Endothelial cell of umbilical vein (primary cell): ENCODE results near the gene SYNDIG1. TPM values are rescaled to one million over a fixed set of nuclear protein-coding genes. Genes with fewer than 3 reads are reported as not detected.

Experiments
- BruUV-seq: library from RNA; stranded (reverse); fragments of 400-500 nt; replicated peaks from 2 replicates; lab custom pipeline; 2021; lab: Mats Ljungman, UMichigan
- CTCF ChIA-PET: fragments of 300-600, 350-600 bp; sonication (Branson Sonifier 250); formaldehyde crosslinking; loops from one replicate; lab custom pipeline; 2021; ENCODE audit warnings: antibody characterized with exemption, inconsistent platforms; lab: Charles Lee
- POLR2A ChIA-PET: fragments of 300-600, 350-600 bp; sonication (Branson Sonifier 250); formaldehyde crosslinking; loops from one replicate; lab custom pipeline; 2021; ENCODE audit warnings: antibody characterized with exemption, inconsistent platforms; lab: Charles Lee
- DNase-seq: peaks from one replicate; pipeline ENCODE4 v3.0.0-alpha.2; 2011; ENCODE audit warnings: low read depth, low spot score
- FAIRE-seq: peaks from 2 replicates; lab custom pipeline; 2011; peaks lifted over from hg19 to GRCh38; lab: Jason Lieb, UNC
- H2AFZ ChIP-seq: 2 replicates; pipeline ENCODE4 v1.6.0; 2012; ENCODE audit warnings: low read depth, low read length, control low read depth, inconsistent platforms
- H3K27ac ChIP-seq: 2 replicates; pipeline ENCODE4 v1.5.1; 2011; ENCODE audit warnings: low read depth, mild to moderate bottlenecking, control low read depth, low read length, moderate library complexity; ENCODE audit not compliant: insufficient read depth
- H3K27me3 ChIP-seq, 2 experiments: 2 replicates each; pipeline versions ENCODE4 v1.6.0 to v1.6.1; 2011; ENCODE audit warnings: low read length in 2 of 2, mixed read lengths in 1 of 2; ENCODE audit not compliant: control insufficient read depth in 2 of 2, insufficient read depth in 2 of 2
- H3K36me3 ChIP-seq, 2 experiments: 2 replicates in 1 of 2; 3 replicates in 1 of 2; pipeline ENCODE4 v1.5.1; 2011; ENCODE audit warnings: low read length in 2 of 2, mild to moderate bottlenecking in 1 of 2, moderate library complexity in 1 of 2; ENCODE audit not compliant: control insufficient read depth in 2 of 2, insufficient read depth in 2 of 2; ENCODE audit errors: extremely low read depth in 1 of 2
- H3K4me1 ChIP-seq: 3 replicates; pipeline ENCODE4 v1.5.1; 2011; ENCODE audit warnings: mild to moderate bottlenecking, low read length; ENCODE audit not compliant: control insufficient read depth, insufficient read depth; ENCODE audit errors: extremely low read depth
- H3K4me2 ChIP-seq: 2 replicates; pipeline ENCODE4 v1.6.1; 2011; ENCODE audit warnings: low read length, control low read depth, mixed read lengths; ENCODE audit not compliant: insufficient read depth
- H3K4me3 ChIP-seq, 3 experiments: fragments of 200-600 bp in 1 of 3; sonication (generic), shearing (Covaris generic) in 1 of 3; replicated peaks in 1 of 3; 2 replicates each; pipeline ENCODE4 v1.5.1; 2011 to 2016; ENCODE audit warnings: control low read depth in 3 of 3, low read length in 3 of 3, mild to moderate bottlenecking in 2 of 3, inconsistent platforms in 1 of 3, low read depth in 1 of 3, moderate library complexity in 1 of 3; ENCODE audit not compliant: insufficient read depth in 1 of 3
- H3K79me2 ChIP-seq: 2 replicates; pipeline ENCODE4 v1.6.0; 2012; ENCODE audit warnings: low read length, inconsistent platforms; ENCODE audit not compliant: control insufficient read depth, insufficient read depth
- H3K9ac ChIP-seq: replicated peaks from 2 replicates; pipeline ENCODE3; 2011; ENCODE audit warnings: low read length, control low read depth; ENCODE audit not compliant: insufficient read depth; ENCODE audit errors: extremely low read depth
- H3K9me1 ChIP-seq: replicated peaks from 3 replicates; pipeline ENCODE4 v1.6.0; 2011; ENCODE audit warnings: mild to moderate bottlenecking, low read length; ENCODE audit not compliant: control insufficient read depth, insufficient read depth; ENCODE audit errors: extremely low read depth
- H3K9me3 ChIP-seq: replicated peaks from 2 replicates; pipeline ENCODE4 v1.5.1; 2012; ENCODE audit warnings: low read length, inconsistent platforms; ENCODE audit not compliant: control insufficient read depth, insufficient read depth
- H4K20me1 ChIP-seq: replicated peaks from 2 replicates; pipeline ENCODE3; 2011; ENCODE audit warnings: mild to moderate bottlenecking, low read length; ENCODE audit not compliant: control insufficient read depth, insufficient read depth; ENCODE audit errors: extremely low read depth
- CTCF ChIP-seq, 2 donors: IDR thresholded peaks; 1 replicate in 1 of 2; 2 replicates in 1 of 2; pipeline ENCODE4 v1.5.1; 2011; ENCODE audit warnings: low read length in 2 of 2, mild to moderate bottlenecking in 2 of 2, moderate library complexity in 2 of 2, control low read depth in 1 of 2, inconsistent platforms in 1 of 2, low read depth in 1 of 2; ENCODE audit not compliant: insufficient read depth in 1 of 2; ENCODE audit errors: extremely low read depth in 1 of 2
- EZH2 ChIP-seq: IDR thresholded peaks from 2 replicates; pipeline ENCODE4 v1.6.1; 2012; ENCODE audit warnings: borderline replicate concordance, low read depth, mild to moderate bottlenecking, moderate library complexity, low read length, inconsistent platforms; ENCODE audit not compliant: severe bottlenecking
- FOS ChIP-seq: IDR thresholded peaks from 2 replicates; pipeline ENCODE4 v1.6.1; 2011; ENCODE audit warnings: mild to moderate bottlenecking, low read length, moderate library complexity, borderline replicate concordance; ENCODE audit not compliant: insufficient read depth
- GATA2 ChIP-seq: IDR thresholded peaks from 2 replicates; pipeline ENCODE4 v1.7.0; 2011; ENCODE audit warnings: low read depth, mild to moderate bottlenecking, moderate library complexity, mixed read lengths, low read length; ENCODE audit not compliant: insufficient read length, insufficient read depth
- JUN ChIP-seq: IDR thresholded peaks from 2 replicates; pipeline ENCODE4 v1.6.1; 2011; ENCODE audit warnings: borderline replicate concordance, low read depth; ENCODE audit not compliant: insufficient read length, insufficient read depth
- MAX ChIP-seq: IDR thresholded peaks from 2 replicates; pipeline ENCODE4 v1.6.1; 2011; ENCODE audit not compliant: insufficient read depth, insufficient read length
- MYC ChIP-seq: IDR thresholded peaks from one replicate; pipeline ENCODE4 v1.6.1; 2011; ENCODE audit warnings: mild to moderate bottlenecking, low read depth, low read length
- POLR2A ChIP-seq: IDR thresholded peaks from 2 replicates; pipeline ENCODE4 v1.6.1; 2012; ENCODE audit warnings: low read depth, mild to moderate bottlenecking, control low read depth, low read length
- POLR2AphosphoS5 ChIP-seq: IDR thresholded peaks from 2 replicates; pipeline ENCODE4 v1.6.1; 2012; ENCODE audit warnings: low read depth, mild to moderate bottlenecking, control low read depth, low read length, moderate library complexity; ENCODE audit not compliant: insufficient read depth
- dilution Hi-C: fragments of 300-500 bp; cut with MboI; formaldehyde crosslinking; loops from one replicate; pipeline ENCODE4 v1.15.0; 2019; ENCODE audit warnings: low sequenced_read_pairs; ENCODE audit not compliant: extremely low pct_ligation_motif_present
- intact Hi-C: fragments of 100-400 bp; cut with micrococcal nuclease; formaldehyde crosslinking; loops from one replicate; pipeline ENCODE4 v1.10.0; 2022
- polyA plus RNA-seq, 4 experiments: library from polyadenylated mRNA; depleted of rRNA in 3 of 4; stranded (reverse) in 3 of 4; unstranded in 1 of 4; fragments of >200 nt; gene quantifications; 2 replicates each; pipeline versions ENCODE4 v1.2.1 to v1.2.3, GENCODE V29; 2011 to 2012; ENCODE audit warnings: missing spikeins in 1 of 4
- total RNA-seq: library from RNA; stranded (reverse); gene quantifications from 2 replicates; pipeline ENCODE4 v1.2.3, GENCODE V29; 2021

Gene SYNDIG1
- total and polyA plus RNA-seq, 2 donors (not counting 3 experiments of a cell fraction or from before 2014, with no cell fraction given): not detected

- FAIRE-seq (no peak), DNase-seq (no peak)
- intact Hi-C loops: no loop called here
- Histone ChIP-seq H3K4me3 (no peak overlapping the region), H2AFZ (no peak overlapping the region), H3K36me3 (no peaks in the 10 kb centered on the region), H3K9ac (no peak overlapping the region), H3K9me1 (no peaks in the 10 kb centered on the region), H3K27ac (no peak overlapping the region), H3K9me3 (peaks cover 10% of the 10 kb centered on the region), H3K4me2 (no peak overlapping the region), H3K79me2 (no peaks in the 10 kb centered on the region), H4K20me1 (no peaks in the 10 kb centered on the region), H3K4me1 (no peaks in the 10 kb centered on the region), H3K27me3 (no peaks in the 10 kb centered on the region)
- ChIA-PET CTCF (no interaction called here), POLR2A (no interaction called here)
- TF ChIP-seq JUN: no peak
- TF ChIP-seq FOS: no peak
- no peak for TF ChIP-seq POLR2A
- no peak for TF ChIP-seq MYC
- TF ChIP-seq MAX: no peak
- no peak for TF ChIP-seq POLR2AphosphoS5
- no peak for TF ChIP-seq CTCF (IDR thresholded peaks at IDR 0.05; ENCODE audit: extremely low read depth in 1 of 2, insufficient read depth in 1 of 2, low read depth in 1 of 2, low read length in 2 of 2)
- no peak for TF ChIP-seq EZH2
- no peak for TF ChIP-seq GATA2
- BruUV-seq: no TSS peak
- dilution Hi-C loops: no loop called here
These were observed 202.9 kb downstream of the SYNDIG1 start for GRCh38 chr20:24672181-24672880.
